ENCODE results near the gene IHH. TPM values are rescaled to one million over a fixed set of nuclear protein-coding genes. Genes with fewer than 3 reads are reported as not detected.

IHH gene
- total RNA-seq, 1 donor from 2014 or later, result not detected

DNA sequence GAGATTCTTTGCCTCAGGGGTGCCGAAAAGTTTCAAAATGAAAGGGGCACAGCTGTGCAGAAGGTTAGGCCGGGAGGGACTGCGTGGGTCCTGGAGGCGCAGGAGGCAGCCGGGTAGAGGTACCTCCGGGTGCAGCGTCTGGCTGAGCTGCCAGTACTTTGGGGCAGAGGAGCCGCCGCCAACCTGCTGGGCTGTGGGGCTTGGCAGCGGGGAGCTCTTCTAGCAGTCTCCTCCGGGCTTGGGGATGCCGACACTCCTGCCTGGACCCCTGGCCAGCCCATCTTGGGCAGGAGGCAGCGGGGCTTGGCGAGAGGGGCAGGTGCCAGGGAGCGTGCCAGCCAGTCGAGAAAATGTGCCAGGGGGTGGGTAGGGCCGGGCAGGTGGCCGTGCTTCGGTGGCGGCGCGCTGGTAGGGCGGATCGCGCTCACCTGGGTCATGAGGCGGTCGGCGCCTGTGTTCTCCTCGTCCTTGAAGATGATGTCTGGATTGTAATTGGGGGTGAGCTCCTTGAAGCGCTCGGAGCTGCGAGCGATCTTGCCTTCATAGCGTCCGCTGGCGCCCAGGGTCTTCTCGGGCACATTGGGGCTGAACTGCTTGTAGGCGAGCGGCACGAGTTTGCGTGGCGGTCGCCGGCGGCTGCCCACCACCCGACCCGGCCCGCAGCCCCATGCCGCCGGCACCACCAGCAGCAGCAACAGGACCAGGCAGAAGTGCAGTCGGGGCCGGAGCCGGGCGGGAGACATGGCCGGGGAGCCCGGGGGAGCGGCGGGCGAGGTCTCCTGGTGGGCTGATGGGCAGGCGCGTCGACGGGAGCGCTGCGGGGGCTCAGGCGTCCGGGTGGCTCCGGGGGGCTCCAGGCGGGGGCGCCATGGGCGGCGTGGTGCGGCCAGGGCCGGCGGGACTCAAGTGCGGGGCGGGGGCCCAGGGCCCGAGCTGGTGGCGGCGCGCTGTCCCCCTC is 717 bp downstream of the IHH start:
- TF ChIP-seq, protein P1, sequence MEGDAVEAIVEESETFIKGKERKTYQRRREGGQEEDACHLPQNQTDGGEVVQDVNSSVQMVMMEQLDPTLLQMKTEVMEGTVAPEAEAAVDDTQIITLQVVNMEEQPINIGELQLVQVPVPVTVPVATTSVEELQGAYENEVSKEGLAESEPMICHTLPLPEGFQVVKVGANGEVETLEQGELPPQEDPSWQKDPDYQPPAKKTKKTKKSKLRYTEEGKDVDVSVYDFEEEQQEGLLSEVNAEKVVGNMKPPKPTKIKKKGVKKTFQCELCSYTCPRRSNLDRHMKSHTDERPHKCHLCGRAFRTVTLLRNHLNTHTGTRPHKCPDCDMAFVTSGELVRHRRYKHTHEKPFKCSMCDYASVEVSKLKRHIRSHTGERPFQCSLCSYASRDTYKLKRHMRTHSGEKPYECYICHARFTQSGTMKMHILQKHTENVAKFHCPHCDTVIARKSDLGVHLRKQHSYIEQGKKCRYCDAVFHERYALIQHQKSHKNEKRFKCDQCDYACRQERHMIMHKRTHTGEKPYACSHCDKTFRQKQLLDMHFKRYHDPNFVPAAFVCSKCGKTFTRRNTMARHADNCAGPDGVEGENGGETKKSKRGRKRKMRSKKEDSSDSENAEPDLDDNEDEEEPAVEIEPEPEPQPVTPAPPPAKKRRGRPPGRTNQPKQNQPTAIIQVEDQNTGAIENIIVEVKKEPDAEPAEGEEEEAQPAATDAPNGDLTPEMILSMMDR (IDR thresholded peaks at IDR 0.05; ENCODE audit: insufficient read depth, low read length, severe bottlenecking), result no peak
- no peak for DNase-seq (ENCODE audit: low read depth)
- Histone ChIP-seq H3K36me3 (ENCODE audit: control insufficient read depth, insufficient read depth, low read length) (no peaks in the 10 kb centered on the region), H3K27me3 (ENCODE audit: control insufficient read depth, insufficient read depth, low read length) (peaks cover 49% of the 10 kb centered on the region), H3K4me3 (ENCODE audit: low read depth, low read length) (no peak overlapping the region)
- no peak for FAIRE-seq

DNA sequence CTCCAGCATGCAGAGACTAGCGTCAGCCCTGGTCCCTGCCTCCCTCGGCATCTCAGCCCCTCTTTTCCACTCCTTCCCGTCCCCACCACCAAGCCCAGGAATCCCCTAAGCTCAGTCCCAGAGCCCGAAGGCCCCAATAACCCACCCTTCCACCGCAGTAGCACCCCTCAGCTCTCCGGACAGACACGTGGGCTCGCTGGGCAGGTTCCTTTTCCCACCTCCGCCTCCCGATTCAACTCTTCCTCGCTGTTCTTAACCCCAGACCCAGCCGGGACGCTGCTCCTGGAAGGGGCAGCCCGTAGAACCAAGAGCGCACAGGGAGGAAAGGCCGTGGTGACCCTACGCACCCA is 1.4 kb downstream of the IHH start:
- TF ChIP-seq, protein P1 (IDR thresholded peaks at IDR 0.05; ENCODE audit: insufficient read depth, low read length, severe bottlenecking), result no peak
- no peak overlapping the region for H3K4me3 ChIP-seq (ENCODE audit: low read depth, low read length)
- no peaks in the 10 kb centered on the region for H3K36me3 ChIP-seq (ENCODE audit: control insufficient read depth, insufficient read depth, low read length)
- H3K27me3 ChIP-seq (ENCODE audit: control insufficient read depth, insufficient read depth, low read length), result peaks cover 49% of the 10 kb centered on the region
- FAIRE-seq (no peak), DNase-seq (ENCODE audit: low read depth) (no peak)

DNA sequence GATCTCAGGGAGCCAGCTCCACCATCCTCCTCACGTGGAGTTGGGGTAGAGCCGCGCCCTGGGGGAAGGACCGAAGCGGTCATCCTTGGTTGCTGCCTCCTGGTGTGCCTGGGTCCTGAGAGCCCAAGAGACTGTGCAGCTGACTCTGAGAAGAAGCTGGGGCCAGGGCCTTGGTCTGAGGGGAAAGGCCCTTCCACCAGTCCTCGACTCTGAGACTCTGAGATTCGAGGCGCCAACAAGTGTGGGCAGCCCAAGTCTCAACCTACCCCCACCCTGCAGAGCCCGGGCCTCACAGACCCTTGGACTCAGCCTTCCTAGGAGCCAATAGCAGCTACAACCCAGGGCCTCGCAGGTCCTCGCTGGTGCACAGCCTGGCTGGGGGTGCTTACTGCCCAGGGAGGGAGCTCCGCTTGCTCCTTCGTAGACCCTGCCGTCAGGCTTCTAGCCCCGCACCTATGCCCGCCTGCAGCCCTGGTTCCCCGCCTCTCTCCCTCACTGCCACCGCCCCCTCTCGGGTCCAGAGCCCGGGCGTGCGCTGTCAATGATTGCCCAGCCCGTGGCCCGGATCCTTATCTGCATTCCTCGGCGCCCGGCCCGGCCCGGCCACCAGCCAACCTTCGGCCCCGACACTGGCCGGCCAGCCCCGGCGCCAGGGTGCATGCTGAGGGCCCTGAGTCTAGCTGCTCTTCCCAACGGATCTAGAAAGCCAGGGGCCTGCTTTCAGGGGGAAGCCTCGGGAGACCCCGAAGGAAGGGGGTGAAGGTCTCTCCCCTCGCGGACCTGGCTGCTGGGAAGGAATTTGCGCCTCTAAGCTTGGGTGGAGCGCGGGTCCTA is 2.0 kb downstream of the IHH start:
- no peak for FAIRE-seq
- H3K36me3 ChIP-seq (ENCODE audit: control insufficient read depth, insufficient read depth, low read length), result no peaks in the 10 kb centered on the region
- DNase-seq (ENCODE audit: low read depth), result no peak
- peaks cover 47% of the 10 kb centered on the region for H3K27me3 ChIP-seq (ENCODE audit: control insufficient read depth, insufficient read depth, low read length)
- no peak overlapping the region for H3K4me3 ChIP-seq (ENCODE audit: low read depth, low read length)
- TF ChIP-seq, protein P1 (IDR thresholded peaks at IDR 0.05; ENCODE audit: insufficient read depth, low read length, severe bottlenecking), result no peak

DNA sequence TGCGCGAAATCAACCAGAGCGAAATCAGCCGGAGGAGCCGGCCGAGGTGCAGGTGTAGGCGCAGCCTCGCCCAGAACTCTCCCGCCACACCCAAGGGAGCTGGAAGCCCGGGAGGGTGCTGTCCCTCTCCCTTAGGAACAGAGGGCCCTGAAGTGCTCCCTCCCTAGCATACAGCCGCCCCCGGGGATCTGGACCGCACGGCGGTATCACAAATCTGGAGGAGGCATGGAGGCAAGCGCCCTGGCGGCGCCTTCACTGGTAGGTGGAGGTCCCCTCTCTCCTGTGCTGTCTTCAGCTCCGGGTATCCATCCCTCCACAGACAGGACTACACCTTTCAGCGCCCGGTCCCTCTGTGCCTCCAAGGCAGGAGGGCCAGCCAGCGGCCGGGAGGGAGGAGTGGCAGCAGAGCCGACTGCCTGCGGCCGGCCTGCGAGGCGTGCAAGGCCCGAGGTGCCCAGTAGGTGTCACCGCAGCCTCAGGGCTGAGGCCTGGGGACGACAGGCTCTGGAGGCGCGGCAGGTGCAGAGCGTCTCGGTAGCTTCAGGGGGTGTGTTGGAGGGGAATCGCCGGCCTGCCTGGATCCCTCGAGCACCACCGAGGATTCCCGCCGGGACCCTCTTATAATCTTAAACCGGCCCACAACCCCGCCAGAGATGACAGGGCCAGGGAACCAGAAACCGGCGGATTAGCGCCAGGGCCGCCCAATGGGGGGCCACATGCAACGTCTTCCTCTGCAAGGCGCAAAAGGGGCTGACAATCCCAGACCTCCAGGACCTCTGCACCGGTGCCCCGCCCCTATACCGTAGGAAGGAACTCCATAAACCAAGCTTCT is 2.8 kb downstream of the IHH start:
- DNase-seq (ENCODE audit: low read depth) (peak; percentile 31), FAIRE-seq (no peak)
- Histone ChIP-seq H3K4me3 (ENCODE audit: low read depth, low read length) (no peak overlapping the region), H3K36me3 (ENCODE audit: control insufficient read depth, insufficient read depth, low read length) (no peaks in the 10 kb centered on the region), H3K27me3 (ENCODE audit: control insufficient read depth, insufficient read depth, low read length) (peaks cover 49% of the 10 kb centered on the region)
- TF ChIP-seq, protein P1 (IDR thresholded peaks at IDR 0.05; ENCODE audit: insufficient read depth, low read length, severe bottlenecking), result peak; percentile 93

DNA sequence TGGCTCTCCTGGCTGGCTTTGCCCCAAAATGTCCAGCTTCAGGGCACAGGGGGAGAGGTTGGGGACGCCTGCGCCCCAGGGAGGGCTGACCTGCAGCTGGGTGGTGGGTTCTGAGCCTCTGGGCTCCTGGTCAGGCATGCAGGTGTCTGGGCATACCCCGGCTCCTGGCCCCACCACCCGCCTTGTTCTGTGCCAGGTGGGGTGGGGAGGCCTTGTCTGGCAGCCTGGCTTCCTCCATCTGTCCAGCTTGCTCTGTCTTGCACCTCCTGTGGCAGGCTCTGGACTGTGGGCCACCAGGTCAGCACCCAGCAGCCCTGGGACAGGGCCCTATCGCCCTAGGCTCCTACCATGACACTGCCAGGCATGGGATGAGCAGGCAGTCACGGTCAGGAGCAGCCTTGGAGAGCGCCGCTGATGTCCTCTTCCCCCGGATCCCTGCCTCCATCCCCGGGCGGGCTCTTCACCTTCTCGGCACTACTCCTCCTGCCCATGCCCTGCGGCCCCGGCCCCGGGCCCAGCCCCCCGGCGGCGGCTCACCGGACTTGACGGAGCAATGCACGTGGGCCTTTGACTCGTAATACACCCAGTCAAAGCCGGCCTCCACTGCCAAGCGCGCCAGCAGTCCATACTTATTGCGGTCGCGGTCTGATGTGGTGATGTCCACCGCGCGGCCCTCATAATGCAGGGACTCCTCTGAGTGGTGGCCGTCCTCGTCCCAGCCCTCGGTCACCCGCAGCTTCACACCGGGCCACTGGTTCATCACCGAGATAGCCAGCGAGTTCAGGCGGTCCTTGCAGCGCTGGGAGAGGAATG is 3.6 kb downstream of the IHH start:
- TF ChIP-seq, protein P1 (IDR thresholded peaks at IDR 0.05; ENCODE audit: insufficient read depth, low read length, severe bottlenecking), result no peak
- Histone ChIP-seq H3K36me3 (ENCODE audit: control insufficient read depth, insufficient read depth, low read length) (no peaks in the 10 kb centered on the region), H3K4me3 (ENCODE audit: low read depth, low read length) (no peak overlapping the region), H3K27me3 (ENCODE audit: control insufficient read depth, insufficient read depth, low read length) (peaks cover 49% of the 10 kb centered on the region)
- DNase-seq (ENCODE audit: low read depth), result no peak
- FAIRE-seq, result no peak

Measured in bronchial epithelial cell (primary cell).